WTC11 (cell line): ENCODE measurements around the gene NPB. TPM values are rescaled to one million over a fixed set of nuclear protein-coding genes. Genes with fewer than 3 reads are reported as not detected.

ENCODE experiments used
- AR ChIP-seq: fragments of 250-450 bp; sonication (Bioruptor Pico); IDR thresholded peaks from 2 replicates; pipeline ENCODE4 v1.9.0; 2021; ENCODE audit warnings: mild to moderate bottlenecking
- CBFB ChIP-seq: sonication (generic); formaldehyde crosslinking; IDR thresholded peaks from 2 replicates; pipeline ENCODE4 v1.8.1; 2022; ENCODE audit warnings: mild to moderate bottlenecking, low read depth, missing genetic modification reagents
- CREM ChIP-seq: sonication (generic); formaldehyde crosslinking; IDR thresholded peaks from 2 replicates; pipeline ENCODE4 v1.8.1; 2022; ENCODE audit warnings: mild to moderate bottlenecking, missing genetic modification reagents, moderate library complexity
- CTCF ChIP-seq: fragments of 200-600 bp; IDR thresholded peaks from 2 replicates; pipeline ENCODE4 v1.8.0; 2022; ENCODE audit warnings: antibody characterized with exemption
- ELF4 ChIP-seq: sonication (generic); formaldehyde crosslinking; IDR thresholded peaks from 2 replicates; pipeline ENCODE4 v1.8.1; 2022; ENCODE audit warnings: low read depth, mild to moderate bottlenecking, moderate library complexity, missing genetic modification reagents
- EMX1 ChIP-seq: fragments of 250-450 bp; sonication (Bioruptor Pico); IDR thresholded peaks from 2 replicates; pipeline ENCODE4 v1.8.0; 2021; ENCODE audit warnings: mild to moderate bottlenecking
- ESRRA ChIP-seq: sonication (generic); formaldehyde crosslinking; IDR thresholded peaks from 2 replicates; pipeline ENCODE4 v1.8.1; 2022; ENCODE audit warnings: mild to moderate bottlenecking, missing genetic modification reagents, borderline replicate concordance
- ETV6 ChIP-seq: sonication (generic); formaldehyde crosslinking; IDR thresholded peaks from 2 replicates; pipeline ENCODE4 v1.8.1; 2022; ENCODE audit warnings: mild to moderate bottlenecking, missing genetic modification reagents
- FOXJ3 ChIP-seq: sonication (generic); formaldehyde crosslinking; IDR thresholded peaks from 2 replicates; pipeline ENCODE4 v1.9.0; 2021; ENCODE audit warnings: missing genetic modification reagents, mild to moderate bottlenecking, borderline replicate concordance
- FOXK1 ChIP-seq: sonication (generic); formaldehyde crosslinking; IDR thresholded peaks from 2 replicates; pipeline ENCODE4 v1.8.0; 2022; ENCODE audit warnings: mild to moderate bottlenecking, moderate library complexity, missing genetic modification reagents
- FOXP1 ChIP-seq: sonication (generic); formaldehyde crosslinking; IDR thresholded peaks from 2 replicates; pipeline ENCODE4 v1.8.0; 2022; ENCODE audit warnings: missing genetic modification reagents, mild to moderate bottlenecking, moderate library complexity, borderline replicate concordance
- FOXP4 ChIP-seq: sonication (generic); formaldehyde crosslinking; IDR thresholded peaks from 2 replicates; pipeline ENCODE4 v1.8.0; 2022; ENCODE audit warnings: mild to moderate bottlenecking, missing genetic modification reagents
- GABPB1 ChIP-seq: sonication (generic); formaldehyde crosslinking; IDR thresholded peaks from 2 replicates; pipeline ENCODE4 v1.8.1; 2023; ENCODE audit warnings: mild to moderate bottlenecking, missing genetic modification reagents
- IRF1 ChIP-seq: sonication (generic); formaldehyde crosslinking; IDR thresholded peaks from 2 replicates; pipeline ENCODE4 v1.8.0; 2023; ENCODE audit warnings: missing genetic modification reagents
- IRF2 ChIP-seq: sonication (generic); formaldehyde crosslinking; IDR thresholded peaks from 2 replicates; pipeline ENCODE4 v1.8.0; 2022; ENCODE audit warnings: low read depth, missing genetic modification reagents, borderline replicate concordance
- NFE2L1 ChIP-seq: sonication (generic); formaldehyde crosslinking; IDR thresholded peaks from 2 replicates; pipeline ENCODE4 v1.8.1; 2023; ENCODE audit warnings: missing genetic modification reagents
- TP53 ChIP-seq: sonication (generic); formaldehyde crosslinking; IDR thresholded peaks from 2 replicates; pipeline ENCODE4 v1.8.1; 2023; ENCODE audit warnings: mild to moderate bottlenecking, missing genetic modification reagents
- ZNF121 ChIP-seq: sonication (generic); formaldehyde crosslinking; IDR thresholded peaks from 2 replicates; pipeline ENCODE4 v1.8.0; 2023; ENCODE audit warnings: missing genetic modification reagents
- ZNF138 ChIP-seq: sonication (generic); formaldehyde crosslinking; conservative IDR thresholded peaks from 2 replicates; pipeline ENCODE4 v1.8.1; 2022; ENCODE audit warnings: mild to moderate bottlenecking, moderate library complexity, missing genetic modification reagents
- ZNF232 ChIP-seq: sonication (generic); formaldehyde crosslinking; IDR thresholded peaks from 2 replicates; pipeline ENCODE4 v1.8.0; 2022; ENCODE audit warnings: mild to moderate bottlenecking, missing genetic modification reagents
- ZNF396 ChIP-seq: fragments of 250-450 bp; sonication (Bioruptor Pico); IDR thresholded peaks from 2 replicates; pipeline ENCODE4 v1.8.0; 2021; ENCODE audit warnings: mild to moderate bottlenecking, moderate library complexity, borderline replicate concordance
- ZNF425 ChIP-seq: fragments of 250-450 bp; sonication (Bioruptor Pico); conservative IDR thresholded peaks from 2 replicates; pipeline ENCODE4 v1.9.0; 2021; ENCODE audit warnings: mild to moderate bottlenecking
- ZNF512 ChIP-seq: sonication (generic); formaldehyde crosslinking; IDR thresholded peaks from 2 replicates; pipeline ENCODE4 v1.8.1; 2022; ENCODE audit warnings: missing genetic modification reagents, borderline replicate concordance
- total RNA-seq: library from RNA; stranded (reverse); gene quantifications from 3 replicates; pipeline ENCODE4 v1.2.3, GENCODE V29; 2021
- TF ChIP-seq, protein P1 (sequence below): sonication (generic); formaldehyde crosslinking; IDR thresholded peaks from 2 replicates; pipeline ENCODE4 v1.8.0; 2022; ENCODE audit warnings: mild to moderate bottlenecking, missing genetic modification reagents

The NPB gene
- total RNA-seq, 1 experiment from 2014 or later, result 1.9 TPM

DNA sequence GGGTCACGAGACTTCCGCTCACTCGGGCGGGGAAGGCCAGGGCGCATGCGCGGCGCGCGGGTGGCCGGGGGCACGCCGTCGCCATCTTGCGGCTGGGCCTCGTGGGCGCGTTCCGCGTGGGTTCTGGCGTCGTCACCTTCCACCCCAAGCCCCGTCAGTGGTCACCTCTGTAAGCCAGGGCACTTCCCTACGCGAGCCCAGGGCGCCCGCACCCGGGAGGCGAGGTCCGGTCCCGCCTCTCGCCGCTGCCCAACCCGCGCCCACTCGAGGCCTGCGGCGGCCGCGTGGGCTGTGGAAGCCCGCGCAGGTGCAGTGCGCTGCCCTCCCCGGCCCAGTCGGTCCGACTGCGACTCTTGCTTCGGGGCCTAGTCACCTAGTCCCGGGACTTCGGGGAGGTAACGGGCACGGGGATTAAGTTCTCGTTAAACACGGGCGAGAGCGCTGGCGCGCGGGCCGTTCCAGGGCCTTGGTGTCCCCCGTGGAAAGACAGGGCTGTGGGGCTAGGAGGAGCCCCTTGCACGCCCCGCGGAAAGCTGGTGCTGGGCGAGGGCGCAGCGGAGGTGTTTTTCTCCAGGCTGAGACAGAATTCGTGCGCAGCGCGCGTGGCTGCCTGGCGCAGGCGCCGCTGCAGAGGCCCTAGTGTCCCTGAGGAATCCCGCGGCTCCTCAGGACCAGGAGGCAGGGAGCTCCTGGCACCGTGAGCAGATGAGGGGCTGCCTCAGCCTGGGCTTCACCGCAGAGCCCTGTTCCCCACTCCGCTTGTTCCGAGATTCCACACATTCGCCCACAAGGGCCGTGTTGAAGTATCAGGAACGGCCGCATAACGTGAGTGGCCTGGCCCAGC, 30.4 kb upstream of the NPB start (continued):
- TF ChIP-seq AR (CRISPR knock-in tag) (no peak), FOXK1 (peak; percentile 81), IRF1 (CRISPR knock-in tag) (peak; percentile 76; the same call in 1 of the 2 replicates), ZNF138 (CRISPR knock-in tag) (no peak), CREM (CRISPR knock-in tag) (peak; percentile 65), ZNF121 (CRISPR knock-in tag) (no peak), FOXJ3 (CRISPR knock-in tag) (no peak), ELF4 (0 out of 2 replicates have a peak, but pooled peaks have one; percentile 85), ESRRA (CRISPR knock-in tag) (no peak), NFE2L1 (CRISPR knock-in tag) (peak; percentile 78; the same call in 1 of the 2 replicates), FOXP4 (CRISPR knock-in tag) (peak; percentile 89; the same call in 1 of the 2 replicates), ZNF512 (CRISPR knock-in tag) (no peak), FOXP1 (CRISPR knock-in tag) (no peak; the same call in none of the 2 replicates), EMX1 (CRISPR knock-in tag) (no peak; the same call in none of the 2 replicates), IRF2 (CRISPR knock-in tag) (no peak), TP53 (CRISPR knock-in tag) (no peak), CTCF (no peak), ZNF425 (CRISPR knock-in tag) (no peak), GABPB1 (CRISPR knock-in tag) (peak; percentile 86), CBFB (CRISPR knock-in tag) (no peak), ZNF396 (no peak), ZNF232 (CRISPR knock-in tag) (peak; percentile 76; the same call in 1 of the 2 replicates), ETV6 (CRISPR knock-in tag) (peak; percentile 65)
- TF ChIP-seq, protein P1, sequence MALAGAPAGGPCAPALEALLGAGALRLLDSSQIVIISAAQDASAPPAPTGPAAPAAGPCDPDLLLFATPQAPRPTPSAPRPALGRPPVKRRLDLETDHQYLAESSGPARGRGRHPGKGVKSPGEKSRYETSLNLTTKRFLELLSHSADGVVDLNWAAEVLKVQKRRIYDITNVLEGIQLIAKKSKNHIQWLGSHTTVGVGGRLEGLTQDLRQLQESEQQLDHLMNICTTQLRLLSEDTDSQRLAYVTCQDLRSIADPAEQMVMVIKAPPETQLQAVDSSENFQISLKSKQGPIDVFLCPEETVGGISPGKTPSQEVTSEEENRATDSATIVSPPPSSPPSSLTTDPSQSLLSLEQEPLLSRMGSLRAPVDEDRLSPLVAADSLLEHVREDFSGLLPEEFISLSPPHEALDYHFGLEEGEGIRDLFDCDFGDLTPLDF, result peak; percentile 68; the same call in 1 of the 2 replicates
